ENCODE data around the gene BRSK1. TPM values are rescaled to one million over a fixed set of nuclear protein-coding genes. Genes with fewer than 3 reads are reported as not detected.

The BRSK1 gene
- total RNA-seq, 1 donor from 2014 or later = 223 TPM

- Mint-ChIP-seq H3K27ac (ENCODE audit: unreplicated experiment) (no peak overlapping the region), H3K9me3 (ENCODE audit: unreplicated experiment) (peaks cover 10% of the 10 kb centered on the region), H3K27me3 (ENCODE audit: unreplicated experiment) (peaks cover 6% of the 10 kb centered on the region), H3K4me1 (ENCODE audit: low read depth, unreplicated experiment) (no peaks in the 10 kb centered on the region), H3K4me3 (ENCODE audit: unreplicated experiment) (no peak overlapping the region), H3K36me3 (ENCODE audit: unreplicated experiment) (peaks cover 11% of the 10 kb centered on the region)
- DNase-seq = no peak
- no peak for TF ChIP-seq CTCF (IDR thresholded peaks at IDR 0.05; ENCODE audit: partially characterized antibody, unreplicated experiment)
Observed at GRCh38 chr19:55265723-55266386, 17.9 kb upstream of the BRSK1 start.

- Mint-ChIP-seq H3K4me3 (ENCODE audit: unreplicated experiment) (peak overlapping the region; percentile 2), H3K36me3 (ENCODE audit: unreplicated experiment) (peaks cover 11% of the 10 kb centered on the region), H3K27ac (ENCODE audit: unreplicated experiment) (peak overlapping the region; percentile 3), H3K27me3 (ENCODE audit: unreplicated experiment) (peaks cover 8% of the 10 kb centered on the region), H3K9me3 (ENCODE audit: unreplicated experiment) (peaks cover 10% of the 10 kb centered on the region), H3K4me1 (ENCODE audit: low read depth, unreplicated experiment) (no peaks in the 10 kb centered on the region)
- DNase-seq = no peak
- no peak for TF ChIP-seq CTCF (IDR thresholded peaks at IDR 0.05; ENCODE audit: partially characterized antibody, unreplicated experiment)
Observed at GRCh38 chr19:55266404-55266803, 17.4 kb upstream of the BRSK1 start.

- DNase-seq = no peak
- peaks cover 10% of the 10 kb centered on the region for H3K9me3 Mint-ChIP-seq (ENCODE audit: unreplicated experiment)
- H3K4me3 Mint-ChIP-seq (ENCODE audit: unreplicated experiment) = no peak overlapping the region
- no peak for TF ChIP-seq CTCF (IDR thresholded peaks at IDR 0.05; ENCODE audit: partially characterized antibody, unreplicated experiment)
- peaks cover 9% of the 10 kb centered on the region for H3K27me3 Mint-ChIP-seq (ENCODE audit: unreplicated experiment)
- H3K4me1 Mint-ChIP-seq (ENCODE audit: low read depth, unreplicated experiment) = no peaks in the 10 kb centered on the region
- no peak overlapping the region for H3K27ac Mint-ChIP-seq (ENCODE audit: unreplicated experiment)
- H3K36me3 Mint-ChIP-seq (ENCODE audit: unreplicated experiment) = peaks cover 11% of the 10 kb centered on the region
Observed at GRCh38 chr19:55266840-55267239, 17.0 kb upstream of the BRSK1 start.

GRCh38 chr19:55269299-55269698, 14.5 kb upstream of the BRSK1 start:
- Mint-ChIP-seq H3K27ac (ENCODE audit: unreplicated experiment) (no peak overlapping the region), H3K4me3 (ENCODE audit: unreplicated experiment) (no peak overlapping the region), H3K4me1 (ENCODE audit: low read depth, unreplicated experiment) (peaks cover 3% of the 10 kb centered on the region), H3K9me3 (ENCODE audit: unreplicated experiment) (peaks cover 7% of the 10 kb centered on the region), H3K27me3 (ENCODE audit: unreplicated experiment) (peaks cover 7% of the 10 kb centered on the region), H3K36me3 (ENCODE audit: unreplicated experiment) (peaks cover 11% of the 10 kb centered on the region)
- no peak for DNase-seq
- no peak for TF ChIP-seq CTCF (IDR thresholded peaks at IDR 0.05; ENCODE audit: partially characterized antibody, unreplicated experiment)

- no peak overlapping the region for H3K4me3 Mint-ChIP-seq (ENCODE audit: unreplicated experiment)
- DNase-seq = no peak
- H3K36me3 Mint-ChIP-seq (ENCODE audit: unreplicated experiment) = peaks cover 11% of the 10 kb centered on the region
- H3K4me1 Mint-ChIP-seq (ENCODE audit: low read depth, unreplicated experiment) = peaks cover 6% of the 10 kb centered on the region
- H3K9me3 Mint-ChIP-seq (ENCODE audit: unreplicated experiment) = peaks cover 7% of the 10 kb centered on the region
- no peak for TF ChIP-seq CTCF (IDR thresholded peaks at IDR 0.05; ENCODE audit: partially characterized antibody, unreplicated experiment)
- no peak overlapping the region for H3K27ac Mint-ChIP-seq (ENCODE audit: unreplicated experiment)
- H3K27me3 Mint-ChIP-seq (ENCODE audit: unreplicated experiment) = peaks cover 7% of the 10 kb centered on the region
Observed at GRCh38 chr19:55270172-55270942, 13.4 kb upstream of the BRSK1 start.

All from glutamatergic neuron (in vitro differentiated cells).